Erythroblast (primary cell): Measurements from ENCODE around the gene MRPL11.

Experiments used
- GATA1 ChIP-seq: IDR thresholded peaks from 2 replicates; pipeline ENCODE4 v1.6.1; 2011; ENCODE audit warnings: low read depth, mild to moderate bottlenecking, control low read depth, low read length, moderate library complexity
- POLR2A ChIP-seq: IDR thresholded peaks from 2 replicates; pipeline ENCODE4 v1.6.1; 2011; ENCODE audit warnings: mild to moderate bottlenecking, low read length

DNA sequence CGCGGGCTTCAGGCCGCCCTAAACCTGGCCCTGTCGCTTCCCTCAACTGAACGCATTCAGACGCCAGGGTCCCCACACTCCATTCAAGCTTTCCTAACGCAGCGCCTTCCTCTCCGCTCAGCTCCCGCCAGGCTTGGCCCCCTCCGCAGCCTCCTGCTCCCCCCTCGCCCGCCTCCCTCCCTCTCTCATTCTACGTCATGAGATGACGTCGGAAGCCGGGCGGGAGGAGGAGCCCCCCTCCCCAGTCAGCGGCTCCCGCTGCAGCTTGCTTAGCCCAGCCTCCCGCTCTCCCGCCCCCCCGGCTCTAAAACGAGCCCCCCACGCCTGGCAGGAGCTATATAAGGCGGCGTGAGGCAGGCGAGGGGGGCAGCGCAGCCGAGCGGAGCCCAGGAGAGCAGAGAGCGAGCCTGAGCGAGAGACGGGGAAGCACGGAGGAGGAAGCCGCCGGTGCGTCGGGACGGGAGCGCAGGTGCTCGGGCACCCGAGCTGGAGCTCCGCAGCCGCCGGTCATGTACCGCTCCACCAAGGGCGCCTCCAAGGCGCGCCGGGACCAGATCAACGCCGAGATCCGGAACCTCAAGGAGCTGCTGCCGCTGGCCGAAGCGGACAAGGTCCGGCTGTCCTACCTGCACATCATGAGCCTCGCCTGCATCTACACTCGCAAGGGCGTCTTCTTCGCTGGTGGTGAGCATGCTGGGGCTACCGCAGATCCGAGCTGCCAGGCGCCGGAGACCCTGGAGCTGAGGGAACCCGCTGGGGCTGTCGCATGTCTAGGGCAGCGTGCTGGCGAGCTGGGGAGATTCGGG is 17.8 kb downstream of the MRPL11 start, which contains the start of gene NPAS4:
- TF ChIP-seq POLR2A (no peak), GATA1 (no peak)
